GM12878 (cell line): ENCODE data around the gene BTG4. TPM values are rescaled to one million over a fixed set of nuclear protein-coding genes. Genes with fewer than 3 reads are reported as not detected.

Source experiments
- ATAC-seq: fragments of 200-7000 bp; cut with Tn5 transposase; 3 replicates; pipeline ENCODE4 v1.9.1; 2020; ENCODE audit warnings: mild to moderate bottlenecking, moderate library complexity
- BruUV-seq: library from RNA; stranded (reverse); fragments of 400-500 nt; replicated peaks from 2 replicates; lab custom pipeline; 2021; lab: Mats Ljungman, UMichigan
- CTCF ChIA-PET: fragments of 300-600 bp; sonication (Branson Sonifier 250); formaldehyde crosslinking; extraction: SDS; loops from one replicate; lab custom pipeline; 2021; ENCODE audit warnings: inconsistent platforms; lab: Yijun Ruan, JAX
- POLR2A ChIA-PET: fragments of 350-600 bp; formaldehyde crosslinking; extraction: SDS; loops from one replicate; lab custom pipeline; 2021; ENCODE audit warnings: inconsistent platforms; lab: Charles Lee
- RAD21 ChIA-PET: fragments of 300-600 bp; sonication (Branson Sonifier 250); formaldehyde crosslinking; loops from one replicate; lab custom pipeline; 2023; ENCODE audit warnings: antibody characterized with exemption; ENCODE audit not compliant: unreplicated experiment; lab: Charles Lee
- SMC1A ChIA-PET: fragments of 300-600 bp; sonication (Branson Sonifier 250); formaldehyde crosslinking; loops from one replicate; lab custom pipeline; 2023; ENCODE audit not compliant: unreplicated experiment, uncharacterized antibody; lab: Charles Lee
- DNase-seq: peaks from one replicate; pipeline ENCODE4 v3.0.0-alpha.2; 2011; ENCODE audit warnings: low read depth, low spot score
- FAIRE-seq: peaks from 3 replicates; lab custom pipeline; 2011; peaks lifted over from hg19 to GRCh38; lab: Jason Lieb, UNC
- H2AFZ ChIP-seq: 2 replicates; pipeline ENCODE4 v1.6.0; 2011; ENCODE audit warnings: low read depth, low read length, control low read depth; ENCODE audit not compliant: control insufficient read depth
- H3K27ac ChIP-seq: 2 replicates; pipeline ENCODE4 v1.5.1; 2011; ENCODE audit warnings: control low read depth; ENCODE audit not compliant: control insufficient read depth, insufficient read depth
- H3K27me3 ChIP-seq, 2 experiments: replicated peaks in 1 of 2; 2 replicates each; pipeline versions ENCODE4 v1.6.0 to v1.6.1; 2011; ENCODE audit warnings: low read length in 1 of 2; ENCODE audit not compliant: control insufficient read depth in 2 of 2, insufficient read depth in 2 of 2
- H3K36me3 ChIP-seq, 2 experiments: 2 replicates each; pipeline ENCODE4 v1.5.1; 2011; ENCODE audit warnings: low read length in 1 of 2; ENCODE audit not compliant: control insufficient read depth in 2 of 2, insufficient read depth in 2 of 2
- H3K4me1 ChIP-seq: 2 replicates; pipeline ENCODE4 v1.6.1; 2011; ENCODE audit warnings: mild to moderate bottlenecking, low read length, moderate library complexity, mixed read lengths; ENCODE audit not compliant: control insufficient read depth, insufficient read depth
- H3K4me2 ChIP-seq: 2 replicates; pipeline ENCODE4 v1.6.0; 2011; ENCODE audit warnings: control low read depth; ENCODE audit not compliant: control insufficient read depth, insufficient read depth
- H3K4me3 ChIP-seq: fragments of 200-600 bp; sonication (generic); 2 replicates; pipeline ENCODE4 v1.5.1; 2016
- H3K79me2 ChIP-seq: 2 replicates; pipeline ENCODE4 v1.6.0; 2011; ENCODE audit warnings: low read length; ENCODE audit not compliant: control insufficient read depth, insufficient read depth
- H3K9ac ChIP-seq: 2 replicates; pipeline ENCODE4 v1.8.0; 2011; ENCODE audit warnings: low read length, control low read depth, mixed read lengths; ENCODE audit not compliant: control insufficient read depth, insufficient read depth
- H3K9me3 ChIP-seq: replicated peaks from 3 replicates; pipeline ENCODE4 v1.5.1; 2011; ENCODE audit warnings: mild to moderate bottlenecking, low read length; ENCODE audit not compliant: control insufficient read depth, insufficient read depth
- H4K20me1 ChIP-seq: 2 replicates; pipeline ENCODE4 v1.6.0; 2011; ENCODE audit not compliant: control insufficient read depth, insufficient read depth
- CBX5 ChIP-seq: sonication (generic); IDR thresholded peaks from 2 replicates; pipeline ENCODE4 v1.6.1; 2016; ENCODE audit warnings: low read depth, moderate library complexity, mild to moderate bottlenecking, inconsistent platforms
- SIX5 ChIP-seq: IDR thresholded peaks from 2 replicates; pipeline ENCODE4 v1.6.1; 2011; ENCODE audit warnings: mild to moderate bottlenecking, low read depth, low read length, moderate library complexity; ENCODE audit not compliant: severe bottlenecking
- SMAD1 ChIP-seq: fragments of 450-650 bp; IDR thresholded peaks from 2 replicates; pipeline ENCODE4 v1.6.1; 2018; ENCODE audit warnings: mild to moderate bottlenecking, low read depth; ENCODE audit not compliant: partially characterized antibody
- SMARCA5 ChIP-seq: fragments of 450-650 bp; IDR thresholded peaks from 2 replicates; pipeline ENCODE4 v1.6.1; 2017; ENCODE audit warnings: mild to moderate bottlenecking
- TBL1XR1 ChIP-seq: IDR thresholded peaks from 2 replicates; pipeline ENCODE4 v1.6.1; 2012; ENCODE audit warnings: low read depth, low read length, improper control_type of control experiment
- TCF7 ChIP-seq: IDR thresholded peaks from 2 replicates; pipeline ENCODE4 v1.6.1; 2014; ENCODE audit warnings: antibody characterized with exemption, borderline replicate concordance
- ZNF217 ChIP-seq: fragments of 450-650 bp; IDR thresholded peaks from 2 replicates; pipeline ENCODE4 v1.6.1; 2017; ENCODE audit warnings: antibody characterized with exemption, mild to moderate bottlenecking
- WGBS: methylation state at CpG from one replicate; pipeline ENCODE4 v1.1.6; 2016; ENCODE audit warnings: low lambda C conversion rate; ENCODE audit not compliant: insufficient replicate concordance, insufficient coverage; ENCODE audit errors: missing lambda C conversion rate; 5-methylcytosine and 5-hydroxymethylcytosine counted together
- in situ Hi-C: fragments of 300-500 bp; cut with MboI; formaldehyde crosslinking; loops from 9 replicates; pipeline ENCODE4 v1.14.3; 2018; ENCODE audit warnings: mixed read lengths
- intact Hi-C: fragments of 100-400 bp; cut with micrococcal nuclease; formaldehyde crosslinking; loops from one replicate; pipeline ENCODE4 v1.14.2; 2022; ENCODE audit not compliant: unreplicated experiment
- polyA plus RNA-seq, 11 experiments: library from polyadenylated mRNA; depleted of rRNA in 4 of 11; unstranded in 6 of 11; stranded (reverse) in 5 of 11; fragments of >200 nt; fragmentation: Nextera tagmentation in 4 of 11; fragmentation: Illumina TruSeq in 1 of 11; extraction: Ambion mirVana in 4 of 11; extraction: Trizol in 1 of 11; gene quantifications; 1 replicate in 1 of 11; 2 replicates in 10 of 11; pipeline versions ENCODE4 v1.2.1 to v1.2.3, GENCODE V29; 2011 to 2016; ENCODE audit warnings: inconsistent platforms in 2 of 11, missing spikeins in 2 of 11, low read depth in 1 of 11
- total RNA-seq, 4 experiments: library from RNA; depleted of rRNA in 3 of 4; stranded (reverse); fragments of >200 nt in 3 of 4; fragmentation: Illumina TruSeq in 1 of 4; extraction: Trizol in 1 of 4; gene quantifications; 2 replicates each; pipeline versions ENCODE4 v1.2.1 to v1.2.3, GENCODE V29; 2013 to 2021
- TF ChIP-seq, protein P1 (sequence below): fragments of 450-650 bp; IDR thresholded peaks from 2 replicates; pipeline ENCODE4 v1.6.1; 2017; ENCODE audit warnings: antibody characterized with exemption, mild to moderate bottlenecking, moderate library complexity
- TF ChIP-seq, protein P2 (sequence below), 3 experiments: IDR thresholded peaks in 2 of 3; conservative IDR thresholded peaks in 1 of 3; 2 replicates each; pipeline ENCODE4 v1.5.1; 2011; ENCODE audit warnings: low read depth in 3 of 3, low read length in 3 of 3, mild to moderate bottlenecking in 3 of 3, control low read depth in 2 of 3, moderate library complexity in 2 of 3, inconsistent platforms in 1 of 3, mixed read lengths in 1 of 3; ENCODE audit not compliant: control insufficient read depth in 2 of 3, insufficient read depth in 1 of 3; ENCODE audit errors: extremely low read depth in 1 of 3
- TF ChIP-seq, protein P3 (sequence below): IDR thresholded peaks from 2 replicates; pipeline ENCODE4 v1.6.1; 2012; ENCODE audit warnings: low read length, inconsistent platforms

The BTG4 gene
- total and polyA plus RNA-seq, 10 of the 15 experiments (the other 5 are each of a cell fraction or from before 2014, with no cell fraction given) = 0.14 TPM; not detected in 9

DNA sequence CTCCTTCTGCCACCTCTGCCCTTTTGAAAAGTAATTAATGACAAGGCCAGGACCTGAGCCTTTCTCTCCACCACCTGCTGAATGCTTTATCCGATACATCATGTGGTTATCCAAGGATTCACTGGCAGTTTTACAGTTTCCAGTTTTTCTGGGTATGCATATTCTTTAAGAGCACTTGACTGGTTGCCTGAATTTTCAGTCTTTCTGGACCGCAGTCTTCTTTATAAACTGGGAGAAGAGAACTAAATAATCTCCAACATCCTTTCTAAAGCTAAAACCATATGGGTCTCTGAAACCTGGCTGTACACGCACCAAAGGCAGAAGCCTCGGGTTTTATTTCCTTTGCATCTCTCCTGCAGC lies 65.1 kb downstream of the BTG4 start (continued):
- TF ChIP-seq, protein P1, sequence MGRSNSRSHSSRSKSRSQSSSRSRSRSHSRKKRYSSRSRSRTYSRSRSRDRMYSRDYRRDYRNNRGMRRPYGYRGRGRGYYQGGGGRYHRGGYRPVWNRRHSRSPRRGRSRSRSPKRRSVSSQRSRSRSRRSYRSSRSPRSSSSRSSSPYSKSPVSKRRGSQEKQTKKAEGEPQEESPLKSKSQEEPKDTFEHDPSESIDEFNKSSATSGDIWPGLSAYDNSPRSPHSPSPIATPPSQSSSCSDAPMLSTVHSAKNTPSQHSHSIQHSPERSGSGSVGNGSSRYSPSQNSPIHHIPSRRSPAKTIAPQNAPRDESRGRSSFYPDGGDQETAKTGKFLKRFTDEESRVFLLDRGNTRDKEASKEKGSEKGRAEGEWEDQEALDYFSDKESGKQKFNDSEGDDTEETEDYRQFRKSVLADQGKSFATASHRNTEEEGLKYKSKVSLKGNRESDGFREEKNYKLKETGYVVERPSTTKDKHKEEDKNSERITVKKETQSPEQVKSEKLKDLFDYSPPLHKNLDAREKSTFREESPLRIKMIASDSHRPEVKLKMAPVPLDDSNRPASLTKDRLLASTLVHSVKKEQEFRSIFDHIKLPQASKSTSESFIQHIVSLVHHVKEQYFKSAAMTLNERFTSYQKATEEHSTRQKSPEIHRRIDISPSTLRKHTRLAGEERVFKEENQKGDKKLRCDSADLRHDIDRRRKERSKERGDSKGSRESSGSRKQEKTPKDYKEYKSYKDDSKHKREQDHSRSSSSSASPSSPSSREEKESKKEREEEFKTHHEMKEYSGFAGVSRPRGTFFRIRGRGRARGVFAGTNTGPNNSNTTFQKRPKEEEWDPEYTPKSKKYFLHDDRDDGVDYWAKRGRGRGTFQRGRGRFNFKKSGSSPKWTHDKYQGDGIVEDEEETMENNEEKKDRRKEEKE = no peak
- TF ChIP-seq, protein P2, sequence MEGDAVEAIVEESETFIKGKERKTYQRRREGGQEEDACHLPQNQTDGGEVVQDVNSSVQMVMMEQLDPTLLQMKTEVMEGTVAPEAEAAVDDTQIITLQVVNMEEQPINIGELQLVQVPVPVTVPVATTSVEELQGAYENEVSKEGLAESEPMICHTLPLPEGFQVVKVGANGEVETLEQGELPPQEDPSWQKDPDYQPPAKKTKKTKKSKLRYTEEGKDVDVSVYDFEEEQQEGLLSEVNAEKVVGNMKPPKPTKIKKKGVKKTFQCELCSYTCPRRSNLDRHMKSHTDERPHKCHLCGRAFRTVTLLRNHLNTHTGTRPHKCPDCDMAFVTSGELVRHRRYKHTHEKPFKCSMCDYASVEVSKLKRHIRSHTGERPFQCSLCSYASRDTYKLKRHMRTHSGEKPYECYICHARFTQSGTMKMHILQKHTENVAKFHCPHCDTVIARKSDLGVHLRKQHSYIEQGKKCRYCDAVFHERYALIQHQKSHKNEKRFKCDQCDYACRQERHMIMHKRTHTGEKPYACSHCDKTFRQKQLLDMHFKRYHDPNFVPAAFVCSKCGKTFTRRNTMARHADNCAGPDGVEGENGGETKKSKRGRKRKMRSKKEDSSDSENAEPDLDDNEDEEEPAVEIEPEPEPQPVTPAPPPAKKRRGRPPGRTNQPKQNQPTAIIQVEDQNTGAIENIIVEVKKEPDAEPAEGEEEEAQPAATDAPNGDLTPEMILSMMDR (IDR thresholded peaks at IDR 0.05 in 2 of 3, conservative IDR thresholded peaks at IDR 0.05 in 1 of 3; ENCODE audit: control insufficient read depth in 2 of 3, extremely low read depth in 1 of 3, insufficient read depth in 1 of 3, low read depth in 3 of 3, low read length in 3 of 3) = no peak

DNA sequence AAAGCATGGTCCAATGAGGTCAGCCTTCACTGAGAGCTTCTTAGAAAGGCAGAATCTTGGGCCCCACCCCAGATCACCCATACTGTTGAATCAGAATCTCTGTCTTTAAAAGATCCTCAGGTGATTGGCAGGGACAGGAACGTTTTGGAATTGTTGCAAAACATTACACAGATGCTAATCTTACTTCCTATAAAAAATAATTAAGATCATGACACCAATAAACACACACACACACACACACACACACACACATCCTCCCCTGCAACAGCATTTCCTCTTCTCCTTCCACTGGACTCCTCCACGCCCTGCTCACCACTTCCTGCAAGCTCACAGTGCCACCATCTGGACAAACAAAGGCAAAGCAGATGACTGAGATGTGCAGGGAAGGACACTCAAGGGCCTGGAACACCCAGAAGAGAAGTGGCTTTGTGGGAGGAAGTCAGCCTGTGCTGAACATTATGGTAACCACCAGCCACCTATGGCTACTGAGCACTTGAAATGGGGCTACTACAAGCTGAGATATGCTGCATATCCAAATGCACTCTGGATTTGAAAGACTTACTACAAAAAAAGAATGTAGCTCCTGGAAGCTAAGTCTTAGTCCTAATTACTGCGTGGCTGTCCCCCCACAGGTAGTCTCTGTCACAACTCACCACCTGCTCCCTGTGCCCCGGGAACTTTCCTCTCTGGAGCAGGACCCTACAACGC lies 65.6 kb downstream of the BTG4 start:
- peak; percentile 100 for FAIRE-seq
- CTCF ChIA-PET = interaction anchor here (0.6 to 4.4 kb wide), 23 partner anchors 10 to 1011 kb away, joined by 3 to 64 read pairs (median 4); no protein-coding TSS in a partner anchor
- Histone ChIP-seq H3K4me1 (peaks cover 9% of the 10 kb centered on the region), H3K4me3 (no peak overlapping the region), H3K36me3 (no peaks in the 10 kb centered on the region), H3K27me3 (no peaks in the 10 kb centered on the region), H3K79me2 (no peaks in the 10 kb centered on the region), H3K4me2 (no peak overlapping the region), H3K9me3 (no peaks in the 10 kb centered on the region; the same call in 2 of the 3 replicates), H2AFZ (no peak overlapping the region; the same call in 1 of the 2 replicates), H4K20me1 (no peaks in the 10 kb centered on the region), H3K9ac (no peak overlapping the region), H3K27ac (no peak overlapping the region)
- POLR2A ChIA-PET = interaction anchor here (0.6 to 1.2 kb wide), 4 partner anchors 16 to 622 kb away, joined by 3 to 7 read pairs (median 4); no protein-coding TSS in a partner anchor
- RAD21 ChIA-PET = interaction anchor here (0.7 to 4.0 kb wide), 15 partner anchors 9 to 1011 kb away, joined by 3 to 45 read pairs (median 4); no protein-coding TSS in a partner anchor
- DNase-seq = peak; percentile 76
- intact Hi-C loops = loop anchor here (1.0 to 5.0 kb wide), 3 partner anchors 163 to 999 kb away; no protein-coding TSS in a partner anchor
- in situ Hi-C loops = loop anchor here (10.0 kb wide), 1 partner anchor 992 kb away; no protein-coding TSS in a partner anchor
- WGBS = 13% methylated on average over 4 of the region's 5 CpGs
- no TSS peak for BruUV-seq
- SMC1A ChIA-PET = interaction anchor here (0.6 to 4.4 kb wide), 20 partner anchors 10 to 1012 kb away, joined by 3 to 50 read pairs (median 4); no protein-coding TSS in a partner anchor
- peak; percentile 98 for ATAC-seq
- TF ChIP-seq SMARCA5 = no peak
- TF ChIP-seq CBX5 = no peak
- no peak for TF ChIP-seq TBL1XR1
- TF ChIP-seq, protein P3, sequence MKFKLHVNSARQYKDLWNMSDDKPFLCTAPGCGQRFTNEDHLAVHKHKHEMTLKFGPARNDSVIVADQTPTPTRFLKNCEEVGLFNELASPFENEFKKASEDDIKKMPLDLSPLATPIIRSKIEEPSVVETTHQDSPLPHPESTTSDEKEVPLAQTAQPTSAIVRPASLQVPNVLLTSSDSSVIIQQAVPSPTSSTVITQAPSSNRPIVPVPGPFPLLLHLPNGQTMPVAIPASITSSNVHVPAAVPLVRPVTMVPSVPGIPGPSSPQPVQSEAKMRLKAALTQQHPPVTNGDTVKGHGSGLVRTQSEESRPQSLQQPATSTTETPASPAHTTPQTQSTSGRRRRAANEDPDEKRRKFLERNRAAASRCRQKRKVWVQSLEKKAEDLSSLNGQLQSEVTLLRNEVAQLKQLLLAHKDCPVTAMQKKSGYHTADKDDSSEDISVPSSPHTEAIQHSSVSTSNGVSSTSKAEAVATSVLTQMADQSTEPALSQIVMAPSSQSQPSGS = no peak
- TF ChIP-seq TCF7 = no peak
- TF ChIP-seq SMAD1 = no peak
- peak; percentile 27 for TF ChIP-seq SIX5
- TF ChIP-seq ZNF217 = no peak
